SU-DHL-6 (cell line): ENCODE measurements around the gene GAN.

Source experiments
- H2AFZ ChIP-seq: fragments of 200-600 bp; sonication (generic); 2 replicates; pipeline ENCODE4 v1.6.1; 2014; ENCODE audit warnings: low read depth, mild to moderate bottlenecking, moderate library complexity, mixed read lengths, antibody characterized with exemption, low read length; ENCODE audit not compliant: severe bottlenecking
- H3F3A ChIP-seq: fragments of 200-600 bp; shearing (Covaris generic); 2 replicates; pipeline ENCODE4 v1.6.0; 2016; ENCODE audit warnings: antibody characterized with exemption, mild to moderate bottlenecking; ENCODE audit not compliant: insufficient read depth
- H3K27ac ChIP-seq: fragments of 200-600 bp; sonication (generic); 2 replicates; pipeline ENCODE4 v1.5.1; 2016; ENCODE audit warnings: low read depth, mild to moderate bottlenecking, low read length, moderate library complexity, mixed read lengths
- H3K27me3 ChIP-seq: fragments of 200-600 bp; sonication (generic), shearing (Covaris generic); 2 replicates; pipeline ENCODE4 v1.6.0; 2014; ENCODE audit warnings: mild to moderate bottlenecking, low read length
- H3K36me3 ChIP-seq: fragments of 200-600 bp; sonication (generic); 2 replicates; pipeline ENCODE4 v1.6.1; 2014; ENCODE audit warnings: mild to moderate bottlenecking, low read length, mixed read lengths
- H3K4me2 ChIP-seq: fragments of 300-600, 200-600 bp; shearing (Covaris generic), sonication (generic); 2 replicates; pipeline ENCODE4 v1.6.0; 2014; ENCODE audit warnings: low read length, low read depth, mild to moderate bottlenecking; ENCODE audit not compliant: poor library complexity, severe bottlenecking
- H3K4me3 ChIP-seq: fragments of 200-600 bp; sonication (generic); 2 replicates; pipeline ENCODE4 v1.5.1; 2014; ENCODE audit warnings: antibody characterized with exemption, low read length, mild to moderate bottlenecking, mixed read lengths; ENCODE audit not compliant: insufficient read depth, poor library complexity, severe bottlenecking
- H3K79me2 ChIP-seq: fragments of 200-600 bp; sonication (generic); 2 replicates; pipeline ENCODE4 v1.6.1; 2014; ENCODE audit warnings: mild to moderate bottlenecking, low read length, moderate library complexity; ENCODE audit not compliant: insufficient read depth
- H3K9ac ChIP-seq: fragments of 200-600 bp; sonication (generic); 2 replicates; pipeline ENCODE4 v1.7.0; 2014; ENCODE audit warnings: mild to moderate bottlenecking, low read length
- H3K9me2 ChIP-seq: fragments of 200-600 bp; sonication (generic); replicated peaks from 2 replicates; pipeline ENCODE4 v1.6.1; 2014; ENCODE audit warnings: low read length; ENCODE audit not compliant: insufficient read depth
- H3K9me3 ChIP-seq: fragments of 200-600 bp; sonication (generic); 2 replicates; pipeline ENCODE4 v1.6.1; 2014; ENCODE audit warnings: low read length, mixed read lengths; ENCODE audit not compliant: insufficient read depth
- H4K20me1 ChIP-seq: fragments of 200-600 bp; sonication (generic); 2 replicates; pipeline ENCODE4 v1.6.1; 2014; ENCODE audit warnings: low read depth, mild to moderate bottlenecking, antibody characterized with exemption, low read length, moderate library complexity, mixed read lengths
- EZH2phosphoT487 ChIP-seq: fragments of 200-600 bp; sonication (generic), shearing (Covaris generic); conservative IDR thresholded peaks from 2 replicates; pipeline ENCODE4 v1.6.1; 2018; ENCODE audit warnings: mild to moderate bottlenecking, antibody characterized with exemption, low read length, moderate library complexity, mixed read lengths
- TF ChIP-seq, protein P1 (sequence below): fragments of 200-600 bp; sonication (generic); IDR thresholded peaks from one replicate; pipeline ENCODE4 v1.5.1; 2017; ENCODE audit warnings: antibody characterized with exemption, mild to moderate bottlenecking, low read length, moderate library complexity; ENCODE audit not compliant: insufficient read depth, poor library complexity, severe bottlenecking

The GAN gene

GRCh38 chr16:81310045-81310644, 4.6 kb upstream of the GAN start:
- TF ChIP-seq, protein P1, sequence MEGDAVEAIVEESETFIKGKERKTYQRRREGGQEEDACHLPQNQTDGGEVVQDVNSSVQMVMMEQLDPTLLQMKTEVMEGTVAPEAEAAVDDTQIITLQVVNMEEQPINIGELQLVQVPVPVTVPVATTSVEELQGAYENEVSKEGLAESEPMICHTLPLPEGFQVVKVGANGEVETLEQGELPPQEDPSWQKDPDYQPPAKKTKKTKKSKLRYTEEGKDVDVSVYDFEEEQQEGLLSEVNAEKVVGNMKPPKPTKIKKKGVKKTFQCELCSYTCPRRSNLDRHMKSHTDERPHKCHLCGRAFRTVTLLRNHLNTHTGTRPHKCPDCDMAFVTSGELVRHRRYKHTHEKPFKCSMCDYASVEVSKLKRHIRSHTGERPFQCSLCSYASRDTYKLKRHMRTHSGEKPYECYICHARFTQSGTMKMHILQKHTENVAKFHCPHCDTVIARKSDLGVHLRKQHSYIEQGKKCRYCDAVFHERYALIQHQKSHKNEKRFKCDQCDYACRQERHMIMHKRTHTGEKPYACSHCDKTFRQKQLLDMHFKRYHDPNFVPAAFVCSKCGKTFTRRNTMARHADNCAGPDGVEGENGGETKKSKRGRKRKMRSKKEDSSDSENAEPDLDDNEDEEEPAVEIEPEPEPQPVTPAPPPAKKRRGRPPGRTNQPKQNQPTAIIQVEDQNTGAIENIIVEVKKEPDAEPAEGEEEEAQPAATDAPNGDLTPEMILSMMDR = no peak
- TF ChIP-seq EZH2phosphoT487 = no peak
- H3K9ac ChIP-seq = no peak overlapping the region
- no peaks in the 10 kb centered on the region for H3K36me3 ChIP-seq
- H3K27me3 ChIP-seq = no peaks in the 10 kb centered on the region
- no peaks in the 10 kb centered on the region for H3K9me3 ChIP-seq
- no peak overlapping the region for H2AFZ ChIP-seq
- no peak overlapping the region for H3K4me3 ChIP-seq
- H3K27ac ChIP-seq = no peak overlapping the region
- no peaks in the 10 kb centered on the region for H3F3A ChIP-seq
- H3K9me2 ChIP-seq = no peaks in the 10 kb centered on the region
- H3K79me2 ChIP-seq = 0 out of 2 replicates have a peak, but pooled peaks cover 5% of the 10 kb centered on the region
- no peaks in the 10 kb centered on the region for H4K20me1 ChIP-seq
- H3K4me2 ChIP-seq = no peak overlapping the region

DNA sequence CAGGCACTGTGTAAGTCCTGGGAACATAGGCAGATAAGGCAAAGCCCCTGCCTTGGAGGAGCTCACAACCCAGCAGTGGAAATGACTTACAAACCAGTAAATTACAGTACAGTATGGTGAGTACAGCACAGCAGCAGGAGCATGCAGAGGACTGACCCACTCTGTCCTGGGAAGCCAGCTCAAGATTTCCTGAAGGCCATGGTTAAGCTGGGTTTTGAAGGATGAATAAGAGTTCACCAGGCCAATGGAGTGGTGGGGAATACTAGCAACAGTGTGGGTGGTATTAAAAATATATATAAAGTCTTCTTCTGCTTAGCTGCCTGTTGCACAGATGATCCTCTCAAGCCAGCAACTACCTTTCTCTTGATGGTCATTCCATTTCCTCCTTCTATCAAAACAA, 3.0 kb upstream of the GAN start:
- TF ChIP-seq, protein P1 = no peak
- TF ChIP-seq EZH2phosphoT487 = no peak
- no peak overlapping the region for H3K27ac ChIP-seq
- H3K9me3 ChIP-seq = no peaks in the 10 kb centered on the region
- no peak overlapping the region for H3K4me3 ChIP-seq
- no peak overlapping the region for H3K4me2 ChIP-seq
- no peaks in the 10 kb centered on the region for H4K20me1 ChIP-seq
- H3K27me3 ChIP-seq = no peaks in the 10 kb centered on the region
- no peak overlapping the region for H2AFZ ChIP-seq
- H3K79me2 ChIP-seq = 0 out of 2 replicates have a peak, but pooled peaks cover 5% of the 10 kb centered on the region
- H3K9me2 ChIP-seq = no peaks in the 10 kb centered on the region
- no peak overlapping the region for H3K9ac ChIP-seq
- H3F3A ChIP-seq = no peaks in the 10 kb centered on the region
- no peaks in the 10 kb centered on the region for H3K36me3 ChIP-seq

- 0 out of 2 replicates have a peak, but pooled peaks cover 11% of the 10 kb centered on the region for H3K79me2 ChIP-seq
- TF ChIP-seq EZH2phosphoT487 = no peak
- TF ChIP-seq, protein P1 = no peak
These were observed 810 bp upstream of the GAN start for GRCh38 chr16:81313701-81314602.

More at GRCh38 chr16:81313701-81314602, 810 bp upstream of the GAN start:
- H3K9ac ChIP-seq = peak overlapping the region; percentile 67
- peak overlapping the region; percentile 86 for H3K4me2 ChIP-seq
- no peaks in the 10 kb centered on the region for H3K27me3 ChIP-seq
- H3F3A ChIP-seq = no peaks in the 10 kb centered on the region
- H3K27ac ChIP-seq = no peak overlapping the region
- peak overlapping the region; percentile 52 for H2AFZ ChIP-seq
- peaks cover 5% of the 10 kb centered on the region for H4K20me1 ChIP-seq
- peak overlapping the region; percentile 72 for H3K4me3 ChIP-seq
- no peaks in the 10 kb centered on the region for H3K9me2 ChIP-seq
- H3K36me3 ChIP-seq = no peaks in the 10 kb centered on the region
- H3K9me3 ChIP-seq = no peaks in the 10 kb centered on the region
